Stimulated activated CD8-positive, alpha-beta memory T cell treated with anti-CD3 and anti-CD28 coated beads, Interleukin-15, amount 100 ng/mL, for 24 hours (primary cell): Measurements from ENCODE around the gene SBNO2.
"Not testable (repeated sequence)": the region's sequence is repeated elsewhere in the genome, so short reads cannot be mapped to it uniquely, and the experiment has no call there.

Experiments
- DNase-seq: peaks from one replicate; pipeline ENCODE4 v3.0.0-alpha.2; 2020; ENCODE audit warnings: low read depth

Gene SBNO2

DNA sequence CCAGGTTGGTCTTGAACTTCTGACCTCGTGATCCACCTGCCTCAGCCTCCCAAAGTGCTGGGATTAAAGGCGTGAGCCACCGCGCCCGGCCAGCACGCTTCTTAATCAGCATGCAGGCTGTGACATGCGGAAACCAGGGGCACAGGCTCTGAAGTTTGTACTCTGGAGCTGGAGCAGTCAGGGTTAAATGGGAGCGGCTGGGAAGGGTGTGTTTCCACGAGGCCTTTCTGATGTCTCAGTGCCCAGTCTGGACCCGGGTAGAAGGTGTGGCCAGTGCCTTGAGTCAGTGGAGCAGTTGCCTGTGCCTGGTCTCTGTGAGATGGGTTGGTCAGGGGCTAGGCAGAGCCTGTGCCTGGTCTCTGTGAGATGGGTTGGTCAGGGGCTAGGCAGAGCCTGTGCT lies 34.8 kb upstream of the SBNO2 start:
- not testable (repeated sequence) for DNase-seq

DNA sequence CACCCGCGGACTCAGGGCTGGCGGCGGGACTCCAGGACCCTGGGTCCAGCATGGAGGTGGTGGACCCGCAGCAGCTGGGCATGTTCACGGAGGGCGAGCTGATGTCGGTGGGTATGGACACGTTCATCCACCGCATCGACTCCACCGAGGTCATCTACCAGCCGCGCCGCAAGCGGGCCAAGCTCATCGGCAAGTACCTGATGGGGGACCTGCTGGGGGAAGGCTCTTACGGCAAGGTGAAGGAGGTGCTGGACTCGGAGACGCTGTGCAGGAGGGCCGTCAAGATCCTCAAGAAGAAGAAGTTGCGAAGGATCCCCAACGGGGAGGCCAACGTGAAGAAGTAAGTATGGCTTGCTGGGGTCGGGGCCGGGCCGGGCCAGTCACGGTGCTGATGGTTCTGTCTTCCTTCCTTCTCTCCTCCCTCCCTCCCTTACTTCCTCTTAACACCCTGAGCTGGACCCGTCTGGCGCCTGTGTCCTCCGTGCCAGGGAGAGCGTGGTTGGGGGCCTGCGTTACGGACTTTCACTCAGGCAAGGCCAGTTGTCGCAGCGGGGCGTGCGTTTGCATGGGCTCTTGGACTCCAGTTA lies 32.9 kb upstream of the SBNO2 start:
- no peak for DNase-seq

DNA sequence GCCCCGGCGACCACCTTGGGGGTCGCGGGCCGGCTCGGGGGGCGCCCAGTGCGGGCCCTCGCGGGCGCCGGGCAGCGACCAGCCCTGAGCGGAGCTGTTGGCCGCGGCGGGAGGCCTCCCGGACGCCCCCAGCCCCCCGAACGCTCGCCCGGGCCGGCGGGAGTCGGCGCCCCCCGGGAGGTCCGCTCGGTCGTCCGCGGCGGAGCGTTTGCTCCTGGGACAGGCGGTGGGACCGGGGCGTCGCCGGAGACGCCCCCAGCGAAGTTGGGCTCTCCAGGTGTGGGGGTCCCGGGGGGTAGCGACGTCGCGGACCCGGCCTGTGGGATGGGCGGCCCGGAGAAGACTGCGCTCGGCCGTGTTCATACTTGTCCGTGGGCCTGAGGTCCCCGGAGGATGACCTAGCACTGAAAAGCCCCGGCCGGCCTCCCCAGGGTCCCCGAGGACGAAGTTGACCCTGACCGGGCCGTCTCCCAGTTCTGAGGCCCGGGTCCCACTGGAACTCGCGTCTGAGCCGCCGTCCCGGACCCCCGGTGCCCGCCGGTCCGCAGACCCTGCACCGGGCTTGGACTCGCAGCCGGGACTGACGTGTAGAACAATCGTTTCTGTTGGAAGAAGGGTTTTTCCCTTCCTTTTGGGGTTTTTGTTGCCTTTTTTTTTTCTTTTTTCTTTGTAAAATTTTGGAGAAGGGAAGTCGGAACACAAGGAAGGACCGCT lies 32.2 kb upstream of the SBNO2 start:
- DNase-seq, result no peak

DNA sequence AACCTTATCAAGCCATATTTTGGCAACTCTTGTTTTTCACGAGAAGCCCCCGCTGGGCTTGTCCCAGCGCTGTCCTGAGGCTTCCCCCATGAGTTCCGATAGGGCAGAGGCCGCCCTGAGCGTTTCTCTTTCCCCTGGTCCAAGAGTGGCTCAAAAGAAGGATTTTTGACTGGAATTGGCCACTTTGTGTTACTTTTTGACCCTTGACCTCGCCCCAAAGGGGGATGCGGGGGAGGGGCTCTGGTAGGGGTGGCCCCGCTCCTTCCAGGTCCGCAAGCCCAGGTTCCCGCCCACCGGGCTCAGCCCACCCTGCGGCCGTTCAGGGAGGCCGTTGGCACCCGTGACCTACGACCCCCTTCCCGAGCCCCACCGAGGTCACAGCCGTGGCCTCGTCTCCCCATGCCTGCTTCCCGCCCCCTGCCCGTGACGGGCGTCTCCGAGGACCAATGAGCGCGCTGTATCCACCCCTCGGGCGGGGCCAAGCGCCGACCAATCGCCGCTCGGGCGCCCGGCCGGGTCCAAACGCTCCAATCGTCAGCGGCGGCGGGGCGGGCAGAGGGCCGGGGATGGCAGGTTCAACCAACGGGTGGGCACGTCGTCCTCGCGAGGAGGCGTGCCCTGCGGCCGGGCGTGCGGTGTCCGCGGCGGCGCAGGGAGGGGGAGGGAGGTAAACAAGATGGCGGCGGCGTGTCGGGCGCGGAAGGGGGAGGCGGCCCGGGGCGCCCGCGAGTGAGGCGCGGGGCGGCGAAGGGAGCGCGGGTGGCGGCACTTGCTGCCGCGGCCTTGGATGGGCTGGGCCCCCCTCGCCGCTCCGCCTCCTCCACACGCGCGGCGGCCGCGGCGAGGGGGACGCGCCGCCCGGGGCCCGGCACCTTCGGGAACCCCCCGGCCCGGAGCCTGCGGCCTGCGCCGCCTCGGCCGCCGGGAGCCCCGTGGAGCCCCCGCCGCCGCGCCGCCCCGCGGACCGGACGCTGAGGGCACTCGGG lies 31.3 kb upstream of the SBNO2 start, which contains the start of gene STK11:
Gene STK11, plus strand, starts transcription at position 665 of the 986 bp plus-strand sequence. CDS start 1,136 bp downstream, outside the sequence.
- peak; percentile 99 for DNase-seq

DNA sequence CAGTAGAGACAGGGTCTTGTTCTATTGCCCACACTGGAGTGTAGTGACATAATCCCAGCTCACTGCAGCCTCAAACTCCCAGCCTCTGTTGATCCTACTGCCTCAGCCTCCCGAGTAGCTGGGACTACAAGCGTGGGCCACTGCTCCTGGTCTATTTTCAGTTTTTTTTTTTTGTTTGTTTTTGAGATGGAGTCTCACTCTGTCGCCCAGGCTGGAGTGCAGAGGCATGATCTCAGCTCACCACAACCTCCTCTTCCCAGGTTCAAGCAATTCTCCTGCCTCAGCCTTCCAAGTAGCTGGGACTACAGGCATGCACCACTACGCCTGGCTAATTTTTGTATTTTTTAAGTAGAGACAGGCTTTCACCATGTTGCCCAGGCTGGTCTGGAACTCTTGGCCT lies 26.5 kb upstream of the SBNO2 start:
- not testable (repeated sequence) for DNase-seq

DNA sequence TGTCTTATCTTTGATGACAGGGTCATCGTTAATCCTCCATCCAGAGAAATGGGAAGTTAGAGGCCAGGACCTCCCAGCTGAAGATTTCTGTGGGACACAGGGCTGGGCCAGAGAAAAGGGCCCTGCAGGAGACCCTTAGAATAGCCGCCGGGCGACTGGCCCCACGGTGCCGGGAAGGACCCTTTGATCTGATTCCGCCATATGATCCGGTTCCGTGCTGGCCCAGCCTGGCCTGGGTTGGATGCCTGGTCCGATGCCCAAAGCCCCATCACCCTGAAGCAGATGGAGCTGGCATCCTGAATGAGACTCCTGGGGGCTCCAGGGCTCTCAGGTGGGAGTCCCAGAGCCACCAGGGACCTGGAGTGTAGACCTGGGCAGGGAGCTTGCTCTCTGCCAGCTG lies 25.5 kb upstream of the SBNO2 start:
- no peak for DNase-seq

DNA sequence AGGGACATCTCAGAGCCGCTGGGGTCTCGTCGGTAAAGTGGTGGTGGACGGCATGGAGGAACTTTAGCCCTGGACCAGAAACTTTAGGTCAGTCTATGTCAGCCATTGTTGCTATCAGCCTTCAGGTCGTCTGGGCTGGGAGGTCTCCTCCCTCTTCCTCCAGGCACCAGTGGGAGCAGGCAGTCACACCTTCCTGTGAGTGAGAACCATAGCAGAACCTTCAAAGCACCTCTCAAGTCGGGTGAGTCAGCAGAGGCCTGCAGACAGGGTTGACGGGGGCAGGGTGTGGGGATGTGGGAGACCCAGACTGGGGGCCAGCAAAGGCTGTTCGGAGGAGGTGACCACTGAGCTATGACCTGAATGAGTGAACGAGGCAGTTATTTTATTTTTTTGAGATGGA lies 15.4 kb upstream of the SBNO2 start:
- DNase-seq, result no peak

DNA sequence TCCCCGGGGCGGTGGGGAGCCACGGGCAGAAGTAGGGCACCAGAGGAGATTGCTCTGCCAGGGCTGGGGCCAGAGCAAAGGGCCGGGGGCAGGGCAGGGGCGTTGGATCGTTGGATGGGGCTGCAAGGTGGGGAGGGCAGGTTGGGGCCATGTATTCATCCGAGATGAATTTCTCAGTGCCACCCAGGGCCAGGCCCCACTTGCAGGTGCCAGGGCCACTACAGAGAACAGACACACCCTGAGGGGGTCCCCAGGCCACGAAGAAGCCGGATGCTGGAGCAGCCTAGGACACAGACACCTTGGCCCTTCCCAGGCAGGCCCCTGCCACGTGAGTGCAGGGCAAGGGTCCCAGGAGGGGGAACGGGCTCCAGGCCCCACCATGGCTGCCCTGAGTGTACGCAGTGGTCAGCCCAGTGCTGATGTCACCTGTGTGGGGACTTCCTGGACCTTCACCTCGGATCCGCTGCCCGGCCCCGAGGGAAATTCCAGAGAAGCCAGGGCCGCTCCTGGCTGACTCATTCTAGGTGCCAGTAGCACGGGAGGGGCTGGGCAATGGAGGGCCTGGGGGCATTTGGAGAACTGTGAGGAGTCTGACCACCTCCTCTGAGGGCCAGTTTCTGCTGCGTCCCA lies 9.6 kb upstream of the SBNO2 start:
- no peak for DNase-seq

DNA sequence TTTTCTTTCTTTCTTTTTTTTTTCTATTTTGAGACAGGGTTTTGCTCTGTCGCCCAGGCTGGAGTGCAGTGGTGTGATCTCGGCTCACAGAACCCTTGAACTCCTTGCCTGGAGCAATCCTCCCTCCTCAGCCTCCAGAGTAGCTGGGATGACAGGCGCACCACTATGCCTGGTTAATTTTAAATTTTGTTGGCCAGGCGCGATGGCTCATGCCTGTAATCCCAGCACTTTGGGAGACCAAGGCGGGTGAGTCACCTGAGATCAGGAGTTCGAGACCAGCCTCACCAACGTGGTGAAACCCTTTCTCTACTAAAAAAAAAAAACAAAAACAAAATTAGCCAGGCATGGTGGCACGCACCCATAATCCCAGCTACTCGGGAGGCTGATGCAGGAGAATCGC lies 8.7 kb upstream of the SBNO2 start:
- DNase-seq, result no peak

DNA sequence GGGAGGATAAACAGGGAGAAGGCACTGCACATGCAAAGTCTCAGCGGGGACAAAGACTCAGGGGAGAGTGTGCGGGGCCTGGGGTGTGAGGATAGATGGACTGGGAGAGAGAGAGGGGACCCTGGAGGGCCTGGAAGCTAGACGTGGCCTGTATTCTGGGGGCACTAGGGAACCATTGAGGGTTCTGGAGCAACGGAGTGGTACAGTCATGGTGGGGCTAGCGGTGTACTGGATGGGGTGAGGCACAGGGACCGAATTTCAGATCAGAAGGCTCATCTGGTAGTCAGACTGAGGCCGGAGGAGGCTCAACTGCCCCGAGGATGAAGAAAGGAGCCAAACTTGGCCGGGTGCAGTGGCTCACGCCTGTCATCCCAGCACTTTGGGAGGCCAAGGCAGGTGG lies 8.0 kb upstream of the SBNO2 start:
- DNase-seq, result no peak

DNA sequence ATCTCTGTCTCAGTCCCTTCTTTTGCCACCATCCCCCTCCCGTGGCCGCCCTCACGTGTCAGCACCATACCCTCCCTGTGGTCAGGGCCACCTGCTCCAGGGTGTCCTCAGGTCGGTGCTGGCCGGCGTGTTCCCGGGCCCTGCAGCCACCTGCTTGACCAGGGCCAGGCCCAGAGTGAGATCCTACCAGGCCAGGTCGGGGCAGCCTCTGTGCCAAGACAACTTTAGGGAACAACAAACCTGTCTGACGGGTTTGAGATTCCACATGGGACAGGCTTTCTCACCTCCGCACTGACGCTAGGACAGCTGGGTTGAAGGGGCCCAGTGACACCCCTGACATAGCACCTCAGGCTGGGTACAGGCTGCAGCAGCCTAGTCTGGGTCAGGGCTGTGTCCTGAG lies 7.5 kb upstream of the SBNO2 start:
- no peak for DNase-seq

DNA sequence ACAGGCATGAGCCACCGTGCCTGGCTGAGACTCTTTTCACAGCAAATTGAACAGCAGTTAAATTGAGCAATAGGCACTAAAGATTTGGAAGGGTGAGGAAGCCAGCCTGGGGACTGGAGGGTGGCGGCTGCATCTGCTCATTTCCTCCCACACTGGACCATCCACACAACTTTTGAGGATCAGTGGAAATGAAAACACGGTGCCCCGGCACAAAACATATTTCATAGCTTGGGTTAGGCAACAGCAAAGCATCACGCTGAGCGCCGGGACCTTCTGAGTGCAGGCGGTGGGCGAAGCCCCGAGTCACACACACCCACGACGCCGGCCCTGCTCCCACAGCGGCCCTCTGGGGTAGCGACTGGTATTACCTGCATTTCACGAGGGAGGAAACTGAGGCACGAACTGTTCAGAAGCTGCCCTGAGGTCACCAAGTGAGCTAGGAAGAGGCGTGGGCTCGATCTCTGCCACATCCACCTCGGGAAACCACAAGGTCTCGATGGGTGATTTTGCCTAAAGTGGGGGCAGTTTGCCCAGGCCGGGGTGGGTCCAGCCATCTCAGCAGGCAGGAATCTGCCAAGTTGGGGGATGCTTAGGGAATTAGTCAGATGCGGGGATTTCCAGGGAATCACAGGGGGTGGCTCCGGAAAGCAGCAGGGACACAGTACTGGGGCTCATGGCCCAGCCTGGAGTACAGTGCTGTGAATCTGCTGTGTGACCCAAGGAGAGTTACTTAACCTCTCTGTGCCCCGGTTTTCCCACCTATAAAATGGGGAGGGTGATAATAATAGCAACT lies 3.5 kb upstream of the SBNO2 start:
- DNase-seq, result no peak

DNA sequence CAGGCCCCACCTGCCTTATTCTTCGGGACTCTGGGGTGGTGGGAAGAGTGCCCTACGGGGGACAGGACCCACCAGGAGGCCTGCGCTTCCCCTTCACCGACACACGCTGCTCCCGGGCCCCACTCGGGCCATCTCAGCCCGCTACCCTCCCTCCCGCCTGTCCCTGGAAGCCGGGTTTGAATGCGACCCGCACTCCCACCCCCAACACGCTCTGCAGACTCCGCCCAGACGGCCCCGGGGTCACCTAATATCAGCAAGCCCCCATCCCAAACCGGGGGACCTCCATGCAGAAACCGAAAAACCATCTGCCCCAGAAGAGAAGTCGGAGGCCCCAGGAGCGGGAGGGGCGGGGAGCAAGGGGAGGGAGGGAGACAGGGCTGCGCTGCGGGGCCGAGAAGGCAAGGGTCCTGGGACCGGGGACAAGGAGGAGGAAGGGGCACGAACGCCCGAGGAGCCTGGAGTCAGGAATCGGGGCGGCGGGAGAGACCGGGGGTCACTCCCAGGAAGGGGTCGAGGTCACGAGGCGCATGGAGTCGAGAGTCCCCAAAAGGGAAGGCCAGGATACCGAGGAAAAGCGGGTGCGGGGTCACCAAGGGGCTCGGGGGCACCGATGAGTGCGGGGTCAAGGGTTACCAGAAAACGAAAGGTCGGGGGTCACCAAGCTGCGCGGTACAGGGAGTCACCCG lies 766 bp downstream of the SBNO2 start:
- DNase-seq, result no peak

DNA sequence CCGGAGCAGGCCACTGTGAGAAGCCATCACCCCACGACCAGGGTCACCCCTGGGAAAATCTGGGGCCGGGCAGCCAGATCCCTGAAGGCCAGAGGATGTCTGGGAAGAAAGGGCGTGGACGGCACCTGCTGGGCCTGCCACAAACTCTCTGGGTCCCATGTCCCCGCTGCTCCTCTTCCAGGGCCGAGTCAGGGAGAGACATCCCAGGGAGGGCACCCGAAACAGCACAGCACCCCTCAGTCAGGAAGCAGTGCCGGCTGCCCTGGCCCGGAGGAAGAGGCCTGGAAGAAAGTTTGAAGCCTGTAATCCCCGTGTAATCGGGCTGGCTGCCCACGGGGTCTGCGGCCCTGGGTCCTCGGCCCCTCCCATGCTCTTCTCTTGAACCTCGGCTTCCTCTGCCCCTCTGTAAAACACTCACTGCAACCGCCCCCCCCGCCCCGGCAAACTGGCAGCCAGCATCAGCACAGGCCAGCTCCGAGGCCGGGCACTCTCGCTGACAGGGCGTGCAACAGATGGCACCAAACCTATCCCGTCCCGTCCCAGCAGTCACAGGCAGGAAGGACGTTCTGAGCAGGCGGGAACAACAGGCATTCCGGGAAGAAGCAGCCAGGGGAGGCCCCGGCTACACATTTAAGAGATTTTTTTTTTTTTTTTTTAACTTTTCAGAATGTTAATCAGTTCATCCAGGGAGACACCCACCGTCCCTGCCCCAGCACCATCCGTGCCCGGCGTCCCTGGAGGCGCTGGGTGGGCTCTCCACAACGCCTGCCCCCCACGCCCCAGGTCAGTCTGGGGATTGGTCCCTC lies 1.5 kb downstream of the SBNO2 start:
- DNase-seq, result no peak

DNA sequence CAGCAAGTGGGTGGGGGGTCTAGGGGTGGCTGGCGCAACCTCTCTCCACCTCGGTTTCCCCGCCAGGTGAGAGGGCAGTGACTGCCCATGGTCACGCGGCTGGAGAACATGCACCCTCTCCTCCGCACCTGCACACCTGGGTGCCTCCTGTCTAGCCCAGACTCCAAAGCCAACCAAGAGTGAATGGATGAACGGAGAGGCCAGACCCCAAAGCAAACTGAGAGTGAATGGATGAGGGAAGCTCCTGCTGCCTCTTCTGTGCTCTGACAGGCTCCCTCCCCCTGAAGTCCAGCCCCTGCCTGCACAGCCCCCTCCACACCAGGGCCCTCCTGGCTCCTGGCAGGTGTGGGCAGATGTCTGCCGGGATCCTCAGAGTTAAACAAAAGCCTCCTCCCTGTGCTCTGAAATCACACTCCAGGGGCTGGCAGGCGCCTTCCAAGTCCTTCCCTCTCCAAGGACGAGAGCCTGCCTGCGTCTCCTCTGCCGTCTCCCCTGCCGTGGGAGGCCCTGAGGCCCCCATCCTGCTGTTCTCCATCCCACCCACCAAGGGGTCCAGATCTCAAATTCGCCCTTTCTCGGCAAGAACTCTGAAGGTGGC lies 2.2 kb downstream of the SBNO2 start:
- no peak for DNase-seq

DNA sequence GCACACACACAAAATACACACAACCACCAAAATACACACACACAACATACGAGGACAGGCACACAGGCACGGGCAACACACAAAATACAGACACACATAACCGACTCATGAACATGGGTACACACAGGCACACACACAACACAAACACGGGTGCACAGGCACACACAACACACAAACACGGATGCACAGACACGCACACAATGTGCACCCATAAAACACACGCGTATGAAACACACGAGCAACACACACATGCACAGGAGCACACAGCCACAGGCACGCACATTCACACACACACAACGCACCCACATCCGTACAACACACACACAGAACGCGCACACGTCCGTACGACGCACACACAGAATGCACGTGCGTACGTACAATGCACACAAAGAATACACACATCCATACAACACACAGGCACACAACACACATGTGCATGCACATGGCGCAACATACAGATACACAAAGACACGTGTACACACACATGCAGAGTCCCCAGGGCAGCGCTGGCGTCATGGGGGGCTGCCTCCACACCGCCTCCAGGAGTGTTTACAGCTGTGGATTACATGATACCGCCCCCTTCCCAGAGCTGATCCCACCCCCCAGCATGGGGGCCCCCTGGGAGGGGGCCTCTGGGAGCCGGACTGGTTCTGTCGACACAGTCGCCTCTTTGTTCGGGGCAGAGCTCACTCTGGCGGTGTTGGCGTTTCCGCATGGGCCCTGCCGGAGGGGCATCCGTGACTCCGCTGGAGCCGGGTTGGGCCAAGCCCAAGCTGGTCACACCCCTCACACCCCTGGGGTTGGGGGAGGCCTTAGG lies 2.9 kb downstream of the SBNO2 start:
- no peak for DNase-seq

DNA sequence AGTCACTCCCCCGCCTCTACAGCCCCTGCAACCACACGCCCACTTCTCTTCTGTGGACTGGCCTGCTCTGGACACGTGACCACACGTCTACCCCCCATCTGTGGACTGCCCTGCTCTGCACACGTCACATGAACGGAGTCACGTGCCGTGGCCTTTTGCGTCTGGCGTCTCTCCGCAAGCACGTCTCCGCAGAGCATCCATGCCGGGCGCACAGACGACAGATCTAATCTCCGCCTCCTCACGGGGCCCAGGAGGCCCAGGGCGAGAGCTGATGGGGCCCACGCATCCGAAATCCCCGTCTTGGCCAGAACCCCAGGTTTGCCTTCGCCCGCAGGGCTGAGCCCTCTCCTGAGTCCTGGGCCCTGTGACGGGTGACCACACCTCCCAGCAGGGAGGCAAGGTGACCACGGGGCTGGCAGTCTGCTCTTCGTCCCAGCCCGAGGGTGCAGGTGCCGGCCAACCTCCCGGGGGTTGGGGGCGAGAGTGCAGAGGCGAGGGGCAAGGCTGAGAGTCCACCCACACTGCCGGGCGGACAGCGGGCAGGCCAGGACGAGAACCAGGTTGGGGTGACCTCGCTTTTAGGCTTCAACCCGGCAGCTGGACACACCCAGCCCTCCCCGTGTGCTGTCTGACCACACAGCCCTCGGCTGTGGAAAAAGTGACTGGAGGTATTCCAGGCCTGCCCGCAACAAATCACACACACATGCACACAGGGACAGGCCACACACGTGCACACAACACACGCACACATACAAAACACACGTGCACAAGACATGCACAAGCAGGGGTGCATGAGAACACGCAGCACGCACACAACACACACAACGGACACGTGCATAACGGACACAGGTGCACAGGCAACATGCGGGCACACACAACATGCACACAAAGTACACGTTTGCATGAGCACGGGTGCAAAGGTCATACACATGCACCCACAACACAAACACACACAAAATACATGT lies 3.9 kb downstream of the SBNO2 start:
- no peak for DNase-seq

DNA sequence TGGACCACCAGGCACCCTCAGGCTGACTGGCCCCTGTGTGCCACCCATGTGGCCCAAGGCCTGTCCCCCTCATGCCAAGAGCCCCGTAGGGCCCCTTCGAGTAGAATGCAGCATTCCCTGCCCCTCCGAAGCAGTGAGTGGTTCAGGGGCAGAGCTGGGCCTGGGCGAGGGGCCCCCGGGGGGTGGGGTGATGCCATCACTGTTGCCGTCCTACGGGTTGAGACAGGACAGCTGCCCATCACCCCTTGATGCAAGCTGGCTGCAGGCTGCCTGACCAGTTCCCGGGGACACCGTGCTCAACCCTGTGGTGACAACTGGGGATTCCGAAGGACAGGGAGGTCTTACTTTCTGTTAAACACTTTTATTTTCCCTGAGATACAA lies 4.7 kb downstream of the SBNO2 start:
- no peak for DNase-seq
